Measurements from ENCODE around the gene POSTN. TPM values are rescaled to one million over a fixed set of nuclear protein-coding genes. Genes with fewer than 3 reads are reported as not detected.

The POSTN gene
- total RNA-seq, 1 experiment from 2014 or later: 0.45 TPM

- no peak for DNase-seq (ENCODE audit: extremely low read depth, low read depth)
Observed at GRCh38 chr13:37526710-37527473, 71.7 kb downstream of the POSTN start.

DNA sequence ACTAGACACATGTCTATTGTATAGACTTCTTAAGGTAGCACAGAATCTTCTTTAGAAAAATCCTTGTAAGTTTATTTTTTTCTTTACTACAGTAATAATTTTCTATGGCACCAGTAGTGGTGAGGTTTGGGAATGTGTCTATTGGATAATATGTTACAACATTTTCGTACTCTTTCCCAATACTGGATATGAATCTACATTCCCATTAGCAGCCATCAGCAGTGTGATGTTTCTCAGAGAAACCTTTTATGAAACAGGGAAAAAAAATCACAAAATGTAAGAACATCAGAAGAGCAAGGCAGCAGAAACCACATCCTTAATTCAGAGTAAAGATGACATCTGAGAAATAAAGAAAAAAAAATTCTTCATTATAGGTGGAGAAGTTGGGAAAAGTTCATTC is 83.3 kb downstream of the POSTN start:
- no peak for DNase-seq (ENCODE audit: extremely low read depth, low read depth)
